Stomach (tissue), 4 donors: ENCODE data around the gene P2RX1.

Experiments used
- EP300 ChIP-seq: sonication (generic); formaldehyde crosslinking; IDR thresholded peaks from one replicate; pipeline ENCODE4 v1.6.1; 2017; ENCODE audit warnings: antibody characterized with exemption
- POLR2A ChIP-seq, 4 donors: fragments of 450-650 bp; IDR thresholded peaks; one replicate each; pipeline ENCODE4 v1.6.1; 2016; ENCODE audit warnings: antibody characterized with exemption in 4 of 4, control low read depth in 2 of 4, mild to moderate bottlenecking in 1 of 4, moderate library complexity in 1 of 4
- POLR2AphosphoS5 ChIP-seq, 3 donors: sonication (generic); formaldehyde crosslinking; IDR thresholded peaks; one replicate each; pipeline ENCODE4 v1.6.1; 2016; ENCODE audit warnings: antibody characterized with exemption in 3 of 3
- TF ChIP-seq, protein P1 (sequence below), 7 experiments: fragments of 450-650 bp in 4 of 7; fragments of 200-600 bp in 3 of 7; sonication (generic) in 3 of 7; IDR thresholded peaks; one replicate each; pipeline ENCODE4 v1.5.1; 2016 to 2019; ENCODE audit warnings: antibody characterized with exemption in 7 of 7, control low read depth in 2 of 7, mild to moderate bottlenecking in 1 of 7

DNA sequence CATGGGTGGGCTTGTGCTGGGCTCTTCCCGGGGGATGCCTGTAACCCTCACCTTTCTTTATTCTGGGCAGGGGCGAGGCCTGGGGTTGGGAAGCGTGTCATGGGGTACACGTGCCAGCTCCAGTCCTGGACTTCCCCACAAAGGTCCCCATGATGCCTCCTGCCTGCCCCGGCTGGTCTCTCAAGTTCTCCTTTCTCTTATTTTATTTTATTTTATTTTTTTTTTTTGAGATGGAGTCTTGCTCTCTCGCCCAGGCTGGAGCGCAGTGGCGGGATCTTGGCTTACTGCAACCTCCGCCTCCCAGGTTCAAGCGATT is 39.4 kb upstream of the P2RX1 start:
- TF ChIP-seq, protein P1, sequence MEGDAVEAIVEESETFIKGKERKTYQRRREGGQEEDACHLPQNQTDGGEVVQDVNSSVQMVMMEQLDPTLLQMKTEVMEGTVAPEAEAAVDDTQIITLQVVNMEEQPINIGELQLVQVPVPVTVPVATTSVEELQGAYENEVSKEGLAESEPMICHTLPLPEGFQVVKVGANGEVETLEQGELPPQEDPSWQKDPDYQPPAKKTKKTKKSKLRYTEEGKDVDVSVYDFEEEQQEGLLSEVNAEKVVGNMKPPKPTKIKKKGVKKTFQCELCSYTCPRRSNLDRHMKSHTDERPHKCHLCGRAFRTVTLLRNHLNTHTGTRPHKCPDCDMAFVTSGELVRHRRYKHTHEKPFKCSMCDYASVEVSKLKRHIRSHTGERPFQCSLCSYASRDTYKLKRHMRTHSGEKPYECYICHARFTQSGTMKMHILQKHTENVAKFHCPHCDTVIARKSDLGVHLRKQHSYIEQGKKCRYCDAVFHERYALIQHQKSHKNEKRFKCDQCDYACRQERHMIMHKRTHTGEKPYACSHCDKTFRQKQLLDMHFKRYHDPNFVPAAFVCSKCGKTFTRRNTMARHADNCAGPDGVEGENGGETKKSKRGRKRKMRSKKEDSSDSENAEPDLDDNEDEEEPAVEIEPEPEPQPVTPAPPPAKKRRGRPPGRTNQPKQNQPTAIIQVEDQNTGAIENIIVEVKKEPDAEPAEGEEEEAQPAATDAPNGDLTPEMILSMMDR (IDR thresholded peaks at IDR 0.05): no peak
- no peak for TF ChIP-seq POLR2AphosphoS5 (IDR thresholded peaks at IDR 0.05)
- TF ChIP-seq POLR2A (IDR thresholded peaks at IDR 0.05): no peak
- TF ChIP-seq EP300: no peak
